Heart right ventricle (tissue), 16 donors: Measurements from ENCODE around the gene SBDS. TPM values are rescaled to one million over a fixed set of nuclear protein-coding genes. Genes with fewer than 3 reads are reported as not detected.

ENCODE experiments used
- ATAC-seq, 8 donors: fragments of 200-7000 bp; cut with Tn5 transposase; one replicate each; pipeline ENCODE4 v1.9.1; 2020; ENCODE audit warnings: mild to moderate bottlenecking in 8 of 8, moderate library complexity in 8 of 8, moderate number of reproducible peaks in 1 of 8
- DNase-seq, 2 donors: peaks; one replicate each; pipeline ENCODE4 v3.0.0-alpha.2; 2020
- H3K27ac ChIP-seq, 10 donors: fragments of 200-600 bp; sonication (generic) in 2 of 10; one replicate each; pipeline versions ENCODE4 v1.5.0 to v1.8.0; 2020 to 2022; ENCODE audit warnings: mild to moderate bottlenecking in 3 of 10
- H3K27me3 ChIP-seq, 7 donors: fragments of 200-600 bp; one replicate each; pipeline ENCODE4 v1.8.0; 2021 to 2022; ENCODE audit warnings: mild to moderate bottlenecking in 2 of 7
- H3K36me3 ChIP-seq, 9 donors: fragments of 200-600 bp; sonication (generic) in 1 of 9; one replicate each; pipeline versions ENCODE4 v1.5.0 to v1.8.0; 2020 to 2022; ENCODE audit warnings: mild to moderate bottlenecking in 2 of 9
- H3K4me1 ChIP-seq, 9 donors: fragments of 200-600 bp; sonication (generic) in 1 of 9; one replicate each; pipeline versions ENCODE4 v1.5.0 to v1.8.0; 2020 to 2022; ENCODE audit warnings: mild to moderate bottlenecking in 4 of 9
- H3K4me3 ChIP-seq, 10 donors: fragments of 200-600 bp; sonication (generic) in 2 of 10; one replicate each; pipeline versions ENCODE4 v1.5.0 to v1.8.0; 2020 to 2022; ENCODE audit warnings: mild to moderate bottlenecking in 7 of 10, moderate library complexity in 2 of 10
- H3K9me3 ChIP-seq, 11 donors: fragments of 200-600 bp in 10 of 11; sonication (generic) in 2 of 11; one replicate each; pipeline versions ENCODE4 v1.5.0 to v1.8.0; 2013 to 2022; ENCODE audit warnings: mild to moderate bottlenecking in 2 of 11, control low read depth in 1 of 11, moderate library complexity in 1 of 11
- CTCF ChIP-seq, 9 donors: fragments of 200-600 bp; sonication (generic) in 2 of 9; IDR thresholded peaks; one replicate each; pipeline versions ENCODE4 v1.5.0 to v1.8.0; 2021 to 2022; ENCODE audit warnings: antibody characterized with exemption in 9 of 9, mild to moderate bottlenecking in 5 of 9, moderate library complexity in 1 of 9
- WGBS, 2 donors: extraction: QIAGEN DNeasy Blood & Tissue Kit; methylation state at CpG; one replicate each; pipeline ENCODE4 v1.1.7; 2013; ENCODE audit warnings: inconsistent platforms in 1 of 2; 5-methylcytosine and 5-hydroxymethylcytosine counted together
- intact Hi-C, 10 donors: fragments of 100-400 bp; cut with DNase I; formaldehyde crosslinking; loops; one replicate each; pipeline versions ENCODE4 v1.11.1 to v1.14.2; 2022
- polyA plus RNA-seq, 2 donors: library from polyadenylated mRNA; stranded (reverse); fragments of 200-250 nt; gene quantifications; one replicate each; pipeline ENCODE4 v1.2.3, GENCODE V29; 2013
- total RNA-seq, 10 donors: library from RNA; stranded (reverse); fragmentation: NEBNext Ultra II Directional in 3 of 10; extraction: Animal tissue kit (Norgen Biotek cat#: 25700) in 3 of 10; gene quantifications; one replicate each; pipeline versions ENCODE4 v1.2.1 to v1.2.4, GENCODE V29; 2021 to 2023
- donor health status: Arrhythmogenic right ventricular cardiomyopathy.
- donor health status: ischemic (EF 13 %, LVEDD 7.1; RV severe dilation, severe dysfunction).
- donor health status: healthy with polysubstance abuse.
- donor health status: DM: no; HTN: yes; CAD: no.
- donor health status: DM: no; HTN: no; CAD: no.
- donor health status: ischemic (EF 25% LVEDD 6.9; RV normal size, moderate dysfunction).
- donor health status: ischemic (EF 25% LVEDD 5.7; RV mildly dilated, moderate dysfunction).
- donor health status: healthy.
- donor health status: DM: yes; HTN: yes; CAD: no.
- donor health status: Ischemic cardiomyopathy.
- donor health status: ischemic (EF 35%, LVEDD 5.7; RV mildly dilated, moderate dysfunction).
- donor health status: nonischemic (EF 11% LVEDD 7.7; RV severe dilation, severe dysfunction).
- donor health status: DM: yes; HTN: yes; CAD: no.
- donor health status: PGD.
- donor health status: ischemic (EF 29% LVEDD 5.4; RV normal size, mild dysfunction).
- donor health status: nonischemic (EF 23%, LVEDD 6.1; RV moderate dilation, normal function).

Gene SBDS
- total and polyA plus RNA-seq, 12 donors: 107 to 351 (median 242) TPM

GRCh38 chr7:66946545-66946944, 48.8 kb downstream of the SBDS start:
- WGBS, 2 donors: 29 to 35% methylated on average over 2 of the region's 2 CpGs
- no peak for ATAC-seq
- peaks cover 0 to 100% (median 61%) of the 10 kb centered on the region in 9 donors for H3K36me3 ChIP-seq
- intact Hi-C loops: no loop called here
- DNase-seq: no peak
- H3K27ac ChIP-seq: no peak overlapping the region
- peaks cover 0 to 6% (median 0%) of the 10 kb centered on the region in 9 donors for H3K4me1 ChIP-seq
- no peak for TF ChIP-seq CTCF (IDR thresholded peaks at IDR 0.05)
- H3K4me3 ChIP-seq: no peak overlapping the region
- no peaks in the 10 kb centered on the region for H3K27me3 ChIP-seq
- H3K9me3 ChIP-seq: no peaks in the 10 kb centered on the region

- peaks cover 0 to 15% (median 0%) of the 10 kb centered on the region in 11 donors for H3K9me3 ChIP-seq
- no peak for DNase-seq
- no peaks in the 10 kb centered on the region for H3K27me3 ChIP-seq
- H3K36me3 ChIP-seq: peaks cover 0 to 43% (median 10%) of the 10 kb centered on the region in 9 donors
- H3K27ac ChIP-seq: no peak overlapping the region
- intact Hi-C loops: no loop called here
- H3K4me3 ChIP-seq: no peak overlapping the region
- H3K4me1 ChIP-seq: peaks cover 0 to 9% (median 5%) of the 10 kb centered on the region in 9 donors
- ATAC-seq: no peak
- no peak for TF ChIP-seq CTCF (IDR thresholded peaks at IDR 0.05)
- WGBS, 2 donors: 91 to 96% methylated on average over 4 of the region's 4 CpGs
These were observed 56.1 kb downstream of the SBDS start for GRCh38 chr7:66939325-66939724.

- peaks cover 0 to 17% (median 5%) of the 10 kb centered on the region in 9 donors for H3K4me1 ChIP-seq
- peaks cover 0 to 15% (median 0%) of the 10 kb centered on the region in 11 donors for H3K9me3 ChIP-seq
- WGBS, 2 donors: 97 to 99% methylated on average over 4 of the region's 4 CpGs
- intact Hi-C loops: no loop called here
- TF ChIP-seq CTCF (IDR thresholded peaks at IDR 0.05): no peak
- H3K27ac ChIP-seq: no peak overlapping the region
- H3K4me3 ChIP-seq: no peak overlapping the region
- ATAC-seq: no peak
- no peaks in the 10 kb centered on the region for H3K27me3 ChIP-seq
- no peak for DNase-seq
- H3K36me3 ChIP-seq: peaks cover 0 to 29% (median 10%) of the 10 kb centered on the region in 9 donors
These were observed 57.4 kb downstream of the SBDS start for GRCh38 chr7:66937940-66938339.

Other genes with a start within 250 kb of the SBDS start
- 10 to 100 TPM; 37.3 to 53.4 (median 46.0) TPM for gene TMEM248, start 74.4 kb downstream of the SBDS start, total RNA-seq
- gene TMEM248, start 74.4 kb downstream of the SBDS start, polyA plus RNA-seq: 10 to 100 TPM; 10.2 to 28.5 TPM
- gene TYW1, start 1.2 kb upstream of the SBDS start, total RNA-seq: 10 to 100 TPM in 5 of 10 donors, 1 to 10 TPM in 5; 7.8 to 15.1 (median 10.0) TPM
- gene TYW1, start 1.2 kb upstream of the SBDS start, polyA plus RNA-seq: 1 to 10 TPM; 6.7 to 6.9 TPM